Duodenal mucosa (tissue), 2 donors: ENCODE measurements around the gene SHISA5.

ENCODE experiments used
- H3K27ac ChIP-seq: one replicate; pipeline ENCODE4 v1.7.0; 2013; ENCODE audit warnings: low read depth, low read length
- H3K27me3 ChIP-seq, 2 donors: one replicate each; pipeline ENCODE4 v1.7.0; 2013; ENCODE audit warnings: low read length in 2 of 2, control low read depth in 1 of 2; ENCODE audit not compliant: insufficient read depth in 2 of 2, control insufficient read depth in 1 of 2
- H3K36me3 ChIP-seq, 2 donors: one replicate each; pipeline ENCODE4 v1.7.0; 2013; ENCODE audit warnings: low read length in 2 of 2, control low read depth in 1 of 2; ENCODE audit not compliant: insufficient read depth in 2 of 2, control insufficient read depth in 1 of 2
- H3K4me1 ChIP-seq, 2 donors: one replicate each; pipeline ENCODE4 v1.7.0; 2013; ENCODE audit warnings: low read length in 2 of 2, control low read depth in 1 of 2; ENCODE audit not compliant: insufficient read depth in 2 of 2, control insufficient read depth in 1 of 2
- H3K4me3 ChIP-seq, 2 donors: one replicate each; pipeline ENCODE4 v1.7.0; 2013; ENCODE audit warnings: low read length in 2 of 2, low read depth in 1 of 2
- H3K9ac ChIP-seq, 2 donors: one replicate each; pipeline ENCODE4 v1.7.0; 2013; ENCODE audit warnings: low read length in 2 of 2, low read depth in 1 of 2
- H3K9me3 ChIP-seq, 2 donors: one replicate each; pipeline ENCODE4 v1.7.0; 2013; ENCODE audit warnings: low read length in 2 of 2, control low read depth in 1 of 2; ENCODE audit not compliant: control insufficient read depth in 1 of 2

Gene SHISA5

DNA sequence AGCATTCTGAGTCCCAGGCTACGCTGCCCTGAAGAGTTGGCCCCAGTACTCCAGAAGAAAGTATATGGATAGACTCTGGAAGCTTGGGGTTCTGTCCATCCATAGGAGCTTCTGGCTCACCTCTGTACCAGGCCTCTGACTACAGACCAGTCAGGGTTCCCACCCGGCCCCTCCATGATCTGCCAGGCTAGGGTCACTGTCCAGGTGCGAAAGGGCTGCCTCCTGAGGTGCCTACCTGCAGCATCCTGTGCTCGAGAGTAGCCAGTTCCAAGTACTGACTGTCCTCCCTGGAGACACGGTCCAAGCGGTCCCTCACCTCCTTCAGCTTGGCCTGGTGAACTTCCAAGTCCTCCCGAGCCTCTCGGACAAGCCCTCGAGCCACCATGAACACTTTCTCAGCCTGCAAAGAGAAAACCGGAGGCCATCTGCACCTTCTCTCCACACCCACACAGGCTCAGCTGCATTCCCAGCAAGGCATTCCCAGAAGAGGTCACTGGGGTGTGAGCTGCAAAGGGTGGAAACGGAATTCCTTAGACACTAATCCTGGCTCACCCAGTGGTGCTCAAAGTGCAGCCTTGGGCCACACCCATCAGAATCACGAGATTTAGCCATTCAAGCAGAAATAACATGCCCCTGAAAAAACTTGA is 70.4 kb downstream of the SHISA5 start:
- H3K36me3 ChIP-seq = peaks cover 6 to 7% of the 10 kb centered on the region in 2 donors
- peak overlapping the region; percentile 16 to 56 for H3K9ac ChIP-seq
- H3K4me1 ChIP-seq = peaks cover 47 to 48% of the 10 kb centered on the region in 2 donors
- H3K9me3 ChIP-seq = no peaks in the 10 kb centered on the region
- H3K4me3 ChIP-seq = peak overlapping the region; percentile 5 to 32
- H3K27me3 ChIP-seq = no peaks in the 10 kb centered on the region
- peak overlapping the region; percentile 74 for H3K27ac ChIP-seq

GRCh38 chr3:48432411-48433371 is 71.3 kb downstream of the SHISA5 start:
- H3K27me3 ChIP-seq = no peaks in the 10 kb centered on the region
- peaks cover 51 to 57% of the 10 kb centered on the region in 2 donors for H3K4me1 ChIP-seq
- H3K27ac ChIP-seq = no peak overlapping the region
- peak overlapping the region; percentile 16 to 56 for H3K9ac ChIP-seq
- no peaks in the 10 kb centered on the region for H3K9me3 ChIP-seq
- H3K4me3 ChIP-seq = peak overlapping the region in 1 of 2 donors; percentile 5
- peaks cover 6 to 7% of the 10 kb centered on the region in 2 donors for H3K36me3 ChIP-seq

GRCh38 chr3:48431224-48432029 is 72.5 kb downstream of the SHISA5 start:
- Histone ChIP-seq H3K9me3 (no peaks in the 10 kb centered on the region), H3K9ac (no peak overlapping the region), H3K4me3 (no peak overlapping the region), H3K4me1 (peaks cover 63 to 69% of the 10 kb centered on the region in 2 donors), H3K27ac (no peak overlapping the region), H3K36me3 (peaks cover 6 to 7% of the 10 kb centered on the region in 2 donors), H3K27me3 (no peaks in the 10 kb centered on the region)

DNA sequence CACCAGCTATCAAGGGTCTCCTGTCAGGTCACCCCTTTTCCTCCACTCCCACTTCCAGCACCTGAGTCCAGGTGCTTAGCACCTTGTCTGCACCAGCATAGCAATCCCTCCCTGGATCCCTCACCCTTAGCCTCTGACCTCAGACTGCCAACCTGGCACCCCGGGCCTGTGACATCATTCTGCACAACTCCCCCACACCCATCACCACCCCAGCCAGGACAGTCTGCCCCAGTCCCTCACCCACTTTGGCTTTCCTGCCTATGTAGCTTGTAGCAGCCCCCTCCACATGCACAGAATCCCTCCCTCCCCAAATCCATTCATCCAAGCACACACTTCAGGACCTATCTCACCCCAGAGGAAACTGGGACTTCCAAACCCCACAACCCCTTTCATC is 73.3 kb downstream of the SHISA5 start:
- no peak overlapping the region for H3K4me3 ChIP-seq
- peaks cover 62 to 68% of the 10 kb centered on the region in 2 donors for H3K4me1 ChIP-seq
- H3K9ac ChIP-seq = peak overlapping the region; percentile 65 to 73
- H3K27ac ChIP-seq = no peak overlapping the region
- H3K9me3 ChIP-seq = no peaks in the 10 kb centered on the region
- H3K27me3 ChIP-seq = no peaks in the 10 kb centered on the region
- H3K36me3 ChIP-seq = peaks cover 6 to 7% of the 10 kb centered on the region in 2 donors

- peaks cover 64 to 69% of the 10 kb centered on the region in 2 donors for H3K4me1 ChIP-seq
- peak within 1 kb of the TSS; percentile 65 to 73 for H3K9ac ChIP-seq
- H3K9me3 ChIP-seq = no peaks in the 10 kb centered on the region
- H3K36me3 ChIP-seq = peaks cover 6 to 7% of the 10 kb centered on the region in 2 donors
- H3K27me3 ChIP-seq = no peaks in the 10 kb centered on the region
- peak within 1 kb of the TSS; percentile 85 for H3K27ac ChIP-seq
- H3K4me3 ChIP-seq = peak within 1 kb of the TSS; percentile 65 to 72
These were observed 73.8 kb downstream of the SHISA5 start, which contains the start of gene PLXNB1 for GRCh38 chr3:48429960-48430707. TSS of gene PLXNB1 (minus strand) at chr3:48430086. CDS start at chr3:48424611, 5,475 bp downstream.

DNA sequence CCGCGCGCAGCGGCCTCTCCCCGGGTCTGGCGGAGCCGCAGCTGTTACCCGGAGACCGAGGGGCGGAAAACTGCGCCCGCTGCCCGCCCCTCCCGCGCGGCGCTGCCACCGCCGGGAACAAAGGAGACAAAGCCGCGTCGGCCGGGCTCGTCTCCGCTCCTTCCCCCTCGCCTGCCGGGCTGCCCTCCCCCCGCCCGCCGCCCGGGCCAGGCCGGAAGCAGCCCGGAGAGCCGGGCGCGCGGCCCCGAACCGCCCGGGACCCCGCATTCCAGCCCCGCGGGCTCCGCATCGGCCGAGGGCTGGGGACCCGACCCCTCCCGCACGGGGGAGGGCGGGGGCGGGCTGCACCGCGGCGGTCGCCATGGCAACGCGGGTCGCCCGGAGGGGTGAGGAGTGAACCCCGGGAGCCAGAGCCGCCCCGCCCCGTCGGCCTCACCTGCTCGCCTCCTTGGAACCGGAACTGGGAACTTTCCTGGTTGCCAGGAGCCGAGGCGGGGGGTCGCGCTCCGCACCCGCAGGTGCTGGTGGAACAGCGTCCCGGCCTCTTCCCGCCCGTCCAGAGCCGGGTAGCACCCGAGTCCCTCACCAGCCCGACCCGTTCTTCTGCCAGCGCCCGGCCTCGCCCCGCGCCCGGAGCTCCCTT is 74.5 kb downstream of the SHISA5 start:
- peaks cover 57 to 66% of the 10 kb centered on the region in 2 donors for H3K4me1 ChIP-seq
- peaks cover 6 to 7% of the 10 kb centered on the region in 2 donors for H3K36me3 ChIP-seq
- H3K4me3 ChIP-seq = peak overlapping the region; percentile 65 to 72
- H3K27me3 ChIP-seq = no peaks in the 10 kb centered on the region
- peak overlapping the region; percentile 85 for H3K27ac ChIP-seq
- H3K9me3 ChIP-seq = no peaks in the 10 kb centered on the region
- H3K9ac ChIP-seq = peak overlapping the region; percentile 65 to 73

DNA sequence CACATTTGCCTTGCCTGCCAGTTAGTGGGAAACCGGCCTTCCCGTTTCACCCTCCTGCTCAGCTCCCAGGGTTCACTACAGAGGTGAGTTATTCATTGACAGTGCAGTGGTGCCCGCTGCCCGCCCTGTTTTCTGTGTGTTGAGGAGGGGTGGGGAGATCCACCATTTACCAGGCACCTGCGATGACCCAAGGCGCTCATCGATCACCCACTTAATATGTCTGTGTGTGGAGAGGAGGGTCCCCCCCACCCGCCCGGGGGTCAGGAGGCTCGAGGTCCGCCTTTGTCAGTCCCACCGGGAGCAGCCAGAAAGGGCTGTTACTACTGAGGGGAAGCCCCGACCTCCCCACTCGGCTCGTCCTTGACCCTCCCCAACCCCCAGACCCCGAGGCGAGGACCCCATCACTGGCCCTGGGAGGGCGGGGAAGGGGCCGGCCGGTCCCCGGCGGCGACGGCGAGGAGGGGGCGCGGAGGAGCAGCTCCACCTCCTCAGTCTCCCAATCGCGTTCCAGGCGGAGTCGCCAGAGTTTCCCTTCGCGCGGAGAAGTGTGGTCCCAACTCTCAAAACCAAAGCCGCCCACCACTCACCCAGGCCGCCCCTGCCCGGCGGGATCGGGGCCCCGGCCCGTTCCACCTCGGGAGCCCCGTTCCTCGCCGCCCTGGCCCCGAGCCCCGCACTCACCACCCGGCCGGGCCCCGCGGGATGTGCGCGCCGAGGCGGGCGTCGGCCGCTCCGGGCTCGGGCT is 75.2 kb downstream of the SHISA5 start:
- H3K4me3 ChIP-seq = peak overlapping the region; percentile 65 to 72
- peak overlapping the region; percentile 85 for H3K27ac ChIP-seq
- peaks cover 50 to 59% of the 10 kb centered on the region in 2 donors for H3K4me1 ChIP-seq
- H3K9ac ChIP-seq = peak overlapping the region; percentile 75 to 76
- H3K27me3 ChIP-seq = no peaks in the 10 kb centered on the region
- H3K36me3 ChIP-seq = peaks cover 6 to 7% of the 10 kb centered on the region in 2 donors
- H3K9me3 ChIP-seq = no peaks in the 10 kb centered on the region

- peak overlapping the region; percentile 6 for H3K27ac ChIP-seq
- H3K9ac ChIP-seq = peak overlapping the region; percentile 75 to 76
- H3K27me3 ChIP-seq = no peaks in the 10 kb centered on the region
- no peaks in the 10 kb centered on the region for H3K9me3 ChIP-seq
- peaks cover 44 to 53% of the 10 kb centered on the region in 2 donors for H3K4me1 ChIP-seq
- peak overlapping the region; percentile 65 to 72 for H3K4me3 ChIP-seq
- peaks cover 6 to 7% of the 10 kb centered on the region in 2 donors for H3K36me3 ChIP-seq
These were observed 75.8 kb downstream of the SHISA5 start for GRCh38 chr3:48428088-48428571.
